HEK293 (cell line): Measurements from ENCODE around the gene DIP2B.
"Not testable (repeated sequence)": the region's sequence is repeated elsewhere in the genome, so short reads cannot be mapped to it uniquely, and the experiment has no call there.

Experiments used
- CTCF ChIA-PET: fragments of 350-600 bp; formaldehyde crosslinking; extraction: SDS; loops from one replicate; lab custom pipeline; 2021; ENCODE audit warnings: antibody characterized with exemption; lab: Yijun Ruan, JAX
- POLR2A ChIA-PET: fragments of 300-600 bp; formaldehyde crosslinking; extraction: SDS; loops from one replicate; lab custom pipeline; 2020; ENCODE audit warnings: antibody characterized with exemption, inconsistent platforms; lab: Yijun Ruan, JAX
- H3K27ac ChIP-seq: fragments of 200-500 bp; sonication (Bioruptor generic); 2 replicates; pipeline ENCODE4 v1.5.1; 2014; ENCODE audit warnings: low read depth, low read length, control low read depth, inconsistent platforms; ENCODE audit errors: extremely low read depth
- H3K36me3 ChIP-seq, 2 experiments: fragments of 200-500 bp in 1 of 2; sonication (Bioruptor generic) in 1 of 2; 1 replicate in 1 of 2; 2 replicates in 1 of 2; pipeline ENCODE4 v1.5.1; 2014 to 2017; ENCODE audit warnings: inconsistent platforms in 2 of 2, low read length in 2 of 2; ENCODE audit not compliant: control insufficient read depth in 2 of 2, insufficient read depth in 1 of 2
- H3K4me1 ChIP-seq: fragments of 200-500 bp; sonication (Bioruptor generic); 2 replicates; pipeline ENCODE4 v1.5.1; 2014; ENCODE audit warnings: mild to moderate bottlenecking, low read length, inconsistent platforms; ENCODE audit not compliant: control insufficient read depth, insufficient read depth
- H3K4me3 ChIP-seq: 2 replicates; pipeline ENCODE4 v1.5.1; 2011; ENCODE audit warnings: low read depth, mild to moderate bottlenecking, control low read depth, low read length, moderate library complexity
- H3K9me3 ChIP-seq: fragments of 200-500 bp; sonication (Bioruptor generic); 2 replicates; pipeline ENCODE4 v1.5.1; 2014; ENCODE audit warnings: low read depth, low read length, inconsistent platforms; ENCODE audit not compliant: control insufficient read depth, insufficient read depth
- KLF9 ChIP-seq: fragments of 450-650 bp; formaldehyde crosslinking; IDR thresholded peaks from 2 replicates; pipeline ENCODE4 v1.5.1; 2016; ENCODE audit warnings: missing biosample characterization, missing genetic modification characterization, low read depth
- ZNF10 ChIP-seq: fragments of 450-650 bp; formaldehyde crosslinking; IDR thresholded peaks from 2 replicates; pipeline ENCODE4 v1.5.1; 2017; ENCODE audit warnings: missing biosample characterization, missing genetic modification characterization
- ZNF2 ChIP-seq: fragments of 450-650 bp; formaldehyde crosslinking; IDR thresholded peaks from 2 replicates; pipeline ENCODE4 v1.5.1; 2016; ENCODE audit warnings: missing biosample characterization, missing genetic modification characterization
- ZNF239 ChIP-seq: fragments of 450-650 bp; formaldehyde crosslinking; IDR thresholded peaks from 2 replicates; pipeline ENCODE4 v1.5.1; 2016; ENCODE audit warnings: missing biosample characterization, missing genetic modification characterization
- ZNF366 ChIP-seq: fragments of 450-650 bp; formaldehyde crosslinking; conservative IDR thresholded peaks from 2 replicates; pipeline ENCODE4 v1.5.1; 2016; ENCODE audit warnings: missing biosample characterization, missing genetic modification characterization
- ZNF571 ChIP-seq: fragments of 450-650 bp; formaldehyde crosslinking; IDR thresholded peaks from 2 replicates; pipeline ENCODE4 v1.5.0; 2017; ENCODE audit warnings: missing biosample characterization, missing genetic modification characterization
- ZNF624 ChIP-seq: fragments of 450-650 bp; formaldehyde crosslinking; IDR thresholded peaks from 2 replicates; pipeline ENCODE4 v1.5.1; 2017; ENCODE audit warnings: missing biosample characterization, missing genetic modification characterization
- ZNF654 ChIP-seq: fragments of 450-650 bp; formaldehyde crosslinking; IDR thresholded peaks from 2 replicates; pipeline ENCODE4 v1.5.1; 2016; ENCODE audit warnings: low read depth, missing biosample characterization, missing genetic modification characterization
- ZNF747 ChIP-seq: fragments of 450-650 bp; formaldehyde crosslinking; IDR thresholded peaks from 2 replicates; pipeline ENCODE4 v1.5.1; 2016; ENCODE audit warnings: missing biosample characterization, missing genetic modification characterization
- TF ChIP-seq, protein P1 (sequence below): fragments of 450-650 bp; formaldehyde crosslinking; IDR thresholded peaks from 2 replicates; pipeline ENCODE4 v1.5.1; 2016; ENCODE audit warnings: missing biosample characterization, missing genetic modification characterization, borderline replicate concordance
- TF ChIP-seq, protein P2 (sequence below): fragments of 450-650 bp; formaldehyde crosslinking; IDR thresholded peaks from 2 replicates; pipeline ENCODE4 v1.5.1; 2016; ENCODE audit warnings: missing biosample characterization, missing genetic modification characterization

The DIP2B gene

DNA sequence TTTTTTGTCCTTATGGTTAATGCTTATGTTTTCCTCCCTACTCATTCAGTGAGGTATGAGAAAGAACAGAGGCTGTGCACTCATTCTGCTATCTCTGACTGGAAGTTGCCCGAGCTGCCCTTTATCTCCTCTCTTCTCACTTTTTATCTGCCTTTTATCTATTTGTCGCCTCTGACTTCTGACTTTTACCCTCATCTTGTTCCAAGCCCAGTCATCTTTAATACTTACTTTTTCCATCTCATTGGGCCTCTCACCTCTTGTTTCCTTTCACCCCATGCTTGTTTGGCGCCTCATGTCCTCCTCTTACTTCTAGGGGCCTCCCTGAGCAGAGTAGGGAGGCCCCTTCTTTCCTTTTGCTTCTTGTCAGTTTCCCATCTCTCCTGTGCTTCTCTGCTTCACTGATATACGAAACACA, 50.7 kb downstream of the DIP2B start (continued):
- TF ChIP-seq, protein P1, sequence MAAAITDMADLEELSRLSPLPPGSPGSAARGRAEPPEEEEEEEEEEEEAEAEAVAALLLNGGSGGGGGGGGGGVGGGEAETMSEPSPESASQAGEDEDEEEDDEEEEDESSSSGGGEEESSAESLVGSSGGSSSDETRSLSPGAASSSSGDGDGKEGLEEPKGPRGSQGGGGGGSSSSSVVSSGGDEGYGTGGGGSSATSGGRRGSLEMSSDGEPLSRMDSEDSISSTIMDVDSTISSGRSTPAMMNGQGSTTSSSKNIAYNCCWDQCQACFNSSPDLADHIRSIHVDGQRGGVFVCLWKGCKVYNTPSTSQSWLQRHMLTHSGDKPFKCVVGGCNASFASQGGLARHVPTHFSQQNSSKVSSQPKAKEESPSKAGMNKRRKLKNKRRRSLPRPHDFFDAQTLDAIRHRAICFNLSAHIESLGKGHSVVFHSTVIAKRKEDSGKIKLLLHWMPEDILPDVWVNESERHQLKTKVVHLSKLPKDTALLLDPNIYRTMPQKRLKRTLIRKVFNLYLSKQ (tag by site-specific recombination) = no peak

GRCh38 chr12:50556273-50556672, 51.5 kb downstream of the DIP2B start:
- H3K36me3 ChIP-seq = no peaks in the 10 kb centered on the region
- no peaks in the 10 kb centered on the region for H3K4me1 ChIP-seq
- H3K9me3 ChIP-seq = no peaks in the 10 kb centered on the region
- POLR2A ChIA-PET = no interaction called here
- CTCF ChIA-PET = no interaction called here
- no peak overlapping the region for H3K4me3 ChIP-seq
- no peak for TF ChIP-seq ZNF654 (tag by site-specific recombination)
- TF ChIP-seq, all 188 proteins: peak for 0
- H3K27ac ChIP-seq = no peak overlapping the region

DNA sequence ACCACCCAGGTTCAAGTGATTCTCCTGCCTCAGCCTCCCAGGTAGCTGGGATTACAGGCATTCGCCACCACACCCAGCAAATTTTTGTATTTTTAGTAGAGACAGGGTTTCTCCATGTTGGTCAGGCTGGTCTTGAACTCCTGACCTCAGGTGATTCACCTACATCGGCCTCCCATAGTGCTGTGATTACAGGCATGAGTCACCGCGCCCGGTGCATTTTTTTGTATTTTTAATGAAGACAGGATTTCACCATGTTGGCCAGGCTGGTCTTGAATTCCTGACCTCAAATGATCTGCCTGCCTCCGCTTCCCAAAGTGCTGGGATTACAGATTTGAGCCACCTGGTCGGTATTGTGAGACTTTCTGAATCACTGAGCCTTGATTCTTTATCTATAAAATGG, 52.0 kb downstream of the DIP2B start:
- CTCF ChIA-PET = interaction anchor here (0.6 kb wide), 2 partner anchors 292 to 1665 kb away, joined by 3 read pairs; no protein-coding TSS in a partner anchor
- H3K4me3 ChIP-seq, POLR2A ChIA-PET, H3K27ac ChIP-seq, H3K4me1 ChIP-seq, H3K36me3 ChIP-seq, H3K9me3 ChIP-seq: not testable (repeated sequence)

DNA sequence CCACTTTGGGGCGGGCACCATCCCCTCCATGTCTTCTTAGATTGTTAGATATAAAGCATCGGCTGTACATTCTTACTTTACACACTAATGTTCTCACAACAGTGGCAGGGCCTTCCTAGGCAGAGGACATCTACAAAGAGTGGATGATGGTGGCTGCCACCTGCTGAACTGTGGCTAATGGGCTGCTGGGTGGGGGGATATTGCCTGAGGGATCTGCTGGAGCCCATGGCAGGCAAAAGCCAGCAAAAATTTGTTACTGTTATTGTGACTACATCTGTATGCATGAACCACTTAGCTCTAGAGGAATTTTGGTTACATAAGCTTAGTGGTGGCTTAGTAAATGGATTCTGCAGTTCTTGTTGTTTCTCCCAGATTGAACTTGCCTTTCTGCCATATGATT, 52.6 kb downstream of the DIP2B start:
- H3K27ac ChIP-seq = no peak overlapping the region
- CTCF ChIA-PET = interaction anchor here (0.9 kb wide), 1 partner anchor 37 kb away, joined by 4 read pairs; no protein-coding TSS in a partner anchor
- no peaks in the 10 kb centered on the region for H3K4me1 ChIP-seq
- H3K4me3 ChIP-seq = no peak overlapping the region
- H3K9me3 ChIP-seq = no peaks in the 10 kb centered on the region
- no peaks in the 10 kb centered on the region for H3K36me3 ChIP-seq
- POLR2A ChIA-PET = no interaction called here
- TF ChIP-seq, protein P2, sequence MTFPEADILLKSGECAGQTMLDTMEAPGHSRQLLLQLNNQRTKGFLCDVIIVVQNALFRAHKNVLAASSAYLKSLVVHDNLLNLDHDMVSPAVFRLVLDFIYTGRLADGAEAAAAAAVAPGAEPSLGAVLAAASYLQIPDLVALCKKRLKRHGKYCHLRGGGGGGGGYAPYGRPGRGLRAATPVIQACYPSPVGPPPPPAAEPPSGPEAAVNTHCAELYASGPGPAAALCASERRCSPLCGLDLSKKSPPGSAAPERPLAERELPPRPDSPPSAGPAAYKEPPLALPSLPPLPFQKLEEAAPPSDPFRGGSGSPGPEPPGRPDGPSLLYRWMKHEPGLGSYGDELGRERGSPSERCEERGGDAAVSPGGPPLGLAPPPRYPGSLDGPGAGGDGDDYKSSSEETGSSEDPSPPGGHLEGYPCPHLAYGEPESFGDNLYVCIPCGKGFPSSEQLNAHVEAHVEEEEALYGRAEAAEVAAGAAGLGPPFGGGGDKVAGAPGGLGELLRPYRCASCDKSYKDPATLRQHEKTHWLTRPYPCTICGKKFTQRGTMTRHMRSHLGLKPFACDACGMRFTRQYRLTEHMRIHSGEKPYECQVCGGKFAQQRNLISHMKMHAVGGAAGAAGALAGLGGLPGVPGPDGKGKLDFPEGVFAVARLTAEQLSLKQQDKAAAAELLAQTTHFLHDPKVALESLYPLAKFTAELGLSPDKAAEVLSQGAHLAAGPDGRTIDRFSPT (tag by site-specific recombination) = no peak

DNA sequence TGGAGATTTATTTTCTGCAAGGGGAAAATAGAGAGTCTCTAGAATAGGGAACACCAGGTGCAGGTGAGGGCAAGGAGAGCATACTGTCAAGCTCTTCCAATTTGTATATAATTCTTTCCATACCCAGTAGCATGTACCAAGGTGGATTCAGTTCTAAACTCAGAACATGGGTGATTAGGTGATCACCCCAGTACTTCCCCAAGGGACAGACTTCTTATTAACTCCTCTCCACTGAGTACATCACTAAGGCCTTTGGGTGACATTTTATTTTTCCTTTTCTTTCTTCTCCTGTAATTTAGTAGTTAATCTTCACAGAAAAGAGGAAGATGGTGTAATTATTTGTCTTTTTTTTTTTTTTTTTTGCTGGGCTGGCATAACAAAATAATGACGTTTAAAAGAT, 54.2 kb downstream of the DIP2B start:
- TF ChIP-seq ZNF2 (tag by site-specific recombination) (no peak), ZNF10 (tag by site-specific recombination) (no peak), KLF9 (no peak), ZNF571 (no peak), ZNF624 (tag by site-specific recombination) (no peak), ZNF366 (tag by site-specific recombination) (no peak), ZNF747 (tag by site-specific recombination) (no peak), ZNF239 (tag by site-specific recombination) (no peak)
- no peaks in the 10 kb centered on the region for H3K4me1 ChIP-seq
- ChIA-PET POLR2A (no interaction called here), CTCF (interaction anchor here (0.6 kb wide), 1 partner anchor 9 kb away, joined by 3 read pairs; no protein-coding TSS in a partner anchor)
- no peaks in the 10 kb centered on the region for H3K36me3 ChIP-seq
- H3K4me3 ChIP-seq = no peak overlapping the region
- no peaks in the 10 kb centered on the region for H3K9me3 ChIP-seq
- H3K27ac ChIP-seq = no peak overlapping the region
